Upper lobe of left lung (tissue), 4 donors: ENCODE data around the gene CFAP57.

Experiments
- EP300 ChIP-seq, 4 donors: sonication (generic); formaldehyde crosslinking; IDR thresholded peaks; one replicate each; pipeline ENCODE4 v1.5.1; 2017; ENCODE audit warnings: antibody characterized with exemption in 4 of 4, control low read depth in 2 of 4
- POLR2AphosphoS5 ChIP-seq, 2 donors: sonication (generic); formaldehyde crosslinking; IDR thresholded peaks; one replicate each; pipeline ENCODE4 v1.5.1; 2017; ENCODE audit warnings: antibody characterized with exemption in 2 of 2
- TF ChIP-seq, protein P1 (sequence below), 6 experiments: fragments of 450-650 bp in 4 of 6; fragments of 200-600 bp in 2 of 6; sonication (generic) in 2 of 6; IDR thresholded peaks; one replicate each; pipeline ENCODE4 v1.5.1; 2016 to 2019; ENCODE audit warnings: antibody characterized with exemption in 6 of 6

DNA sequence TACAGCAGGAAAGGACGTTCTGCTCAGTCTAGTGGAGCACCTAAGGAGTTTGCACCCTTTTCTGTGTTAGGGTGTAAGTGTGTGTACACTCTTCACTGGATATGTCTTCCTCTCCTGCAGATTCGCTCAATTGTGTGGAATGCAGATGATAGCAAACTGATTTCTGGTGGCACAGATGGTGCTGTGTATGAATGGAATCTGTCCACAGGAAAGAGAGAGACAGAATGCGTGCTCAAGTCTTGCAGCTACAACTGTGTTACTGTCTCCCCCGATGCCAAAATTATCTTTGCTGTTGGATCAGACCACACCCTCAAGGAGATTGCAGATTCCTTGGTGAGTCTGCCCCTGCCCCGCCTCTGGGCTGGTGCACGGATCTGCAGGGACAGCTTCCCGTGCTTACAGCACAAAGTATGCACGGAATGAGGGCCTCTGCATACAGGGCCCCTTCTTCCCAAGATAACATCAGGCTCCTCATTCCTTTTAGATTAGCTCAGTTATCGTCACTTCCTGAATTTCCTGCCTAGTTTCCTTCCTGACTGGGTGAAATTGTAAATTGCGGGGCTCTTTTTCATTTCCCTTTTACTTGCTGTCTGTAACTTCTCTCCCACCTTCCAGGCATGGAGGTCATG lies 34.6 kb downstream of the CFAP57 start:
- TF ChIP-seq, protein P1, sequence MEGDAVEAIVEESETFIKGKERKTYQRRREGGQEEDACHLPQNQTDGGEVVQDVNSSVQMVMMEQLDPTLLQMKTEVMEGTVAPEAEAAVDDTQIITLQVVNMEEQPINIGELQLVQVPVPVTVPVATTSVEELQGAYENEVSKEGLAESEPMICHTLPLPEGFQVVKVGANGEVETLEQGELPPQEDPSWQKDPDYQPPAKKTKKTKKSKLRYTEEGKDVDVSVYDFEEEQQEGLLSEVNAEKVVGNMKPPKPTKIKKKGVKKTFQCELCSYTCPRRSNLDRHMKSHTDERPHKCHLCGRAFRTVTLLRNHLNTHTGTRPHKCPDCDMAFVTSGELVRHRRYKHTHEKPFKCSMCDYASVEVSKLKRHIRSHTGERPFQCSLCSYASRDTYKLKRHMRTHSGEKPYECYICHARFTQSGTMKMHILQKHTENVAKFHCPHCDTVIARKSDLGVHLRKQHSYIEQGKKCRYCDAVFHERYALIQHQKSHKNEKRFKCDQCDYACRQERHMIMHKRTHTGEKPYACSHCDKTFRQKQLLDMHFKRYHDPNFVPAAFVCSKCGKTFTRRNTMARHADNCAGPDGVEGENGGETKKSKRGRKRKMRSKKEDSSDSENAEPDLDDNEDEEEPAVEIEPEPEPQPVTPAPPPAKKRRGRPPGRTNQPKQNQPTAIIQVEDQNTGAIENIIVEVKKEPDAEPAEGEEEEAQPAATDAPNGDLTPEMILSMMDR (IDR thresholded peaks at IDR 0.05), result no peak
- TF ChIP-seq POLR2AphosphoS5 (IDR thresholded peaks at IDR 0.05), result peak in 1 of 2 donors; percentile 75
- peak in 2 of 4 donors; percentile 56 to 88 for TF ChIP-seq EP300 (IDR thresholded peaks at IDR 0.05)
